VCaP (cell line): ENCODE data around the gene GNB1L.

Source experiments
- H3K27ac ChIP-seq: fragments of 450-650 bp; 2 replicates; pipeline ENCODE4 v1.5.1; 2017
- TF ChIP-seq, protein P1 (sequence below): fragments of 450-650 bp; conservative IDR thresholded peaks from 2 replicates; pipeline ENCODE4 v1.5.1; 2017; ENCODE audit warnings: mild to moderate bottlenecking, moderate library complexity

The GNB1L gene

GRCh38 chr22:19843107-19843856, 11.4 kb downstream of the GNB1L start:
- peak overlapping the region; percentile 99 for H3K27ac ChIP-seq
- TF ChIP-seq, protein P1, sequence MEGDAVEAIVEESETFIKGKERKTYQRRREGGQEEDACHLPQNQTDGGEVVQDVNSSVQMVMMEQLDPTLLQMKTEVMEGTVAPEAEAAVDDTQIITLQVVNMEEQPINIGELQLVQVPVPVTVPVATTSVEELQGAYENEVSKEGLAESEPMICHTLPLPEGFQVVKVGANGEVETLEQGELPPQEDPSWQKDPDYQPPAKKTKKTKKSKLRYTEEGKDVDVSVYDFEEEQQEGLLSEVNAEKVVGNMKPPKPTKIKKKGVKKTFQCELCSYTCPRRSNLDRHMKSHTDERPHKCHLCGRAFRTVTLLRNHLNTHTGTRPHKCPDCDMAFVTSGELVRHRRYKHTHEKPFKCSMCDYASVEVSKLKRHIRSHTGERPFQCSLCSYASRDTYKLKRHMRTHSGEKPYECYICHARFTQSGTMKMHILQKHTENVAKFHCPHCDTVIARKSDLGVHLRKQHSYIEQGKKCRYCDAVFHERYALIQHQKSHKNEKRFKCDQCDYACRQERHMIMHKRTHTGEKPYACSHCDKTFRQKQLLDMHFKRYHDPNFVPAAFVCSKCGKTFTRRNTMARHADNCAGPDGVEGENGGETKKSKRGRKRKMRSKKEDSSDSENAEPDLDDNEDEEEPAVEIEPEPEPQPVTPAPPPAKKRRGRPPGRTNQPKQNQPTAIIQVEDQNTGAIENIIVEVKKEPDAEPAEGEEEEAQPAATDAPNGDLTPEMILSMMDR, result no peak

DNA sequence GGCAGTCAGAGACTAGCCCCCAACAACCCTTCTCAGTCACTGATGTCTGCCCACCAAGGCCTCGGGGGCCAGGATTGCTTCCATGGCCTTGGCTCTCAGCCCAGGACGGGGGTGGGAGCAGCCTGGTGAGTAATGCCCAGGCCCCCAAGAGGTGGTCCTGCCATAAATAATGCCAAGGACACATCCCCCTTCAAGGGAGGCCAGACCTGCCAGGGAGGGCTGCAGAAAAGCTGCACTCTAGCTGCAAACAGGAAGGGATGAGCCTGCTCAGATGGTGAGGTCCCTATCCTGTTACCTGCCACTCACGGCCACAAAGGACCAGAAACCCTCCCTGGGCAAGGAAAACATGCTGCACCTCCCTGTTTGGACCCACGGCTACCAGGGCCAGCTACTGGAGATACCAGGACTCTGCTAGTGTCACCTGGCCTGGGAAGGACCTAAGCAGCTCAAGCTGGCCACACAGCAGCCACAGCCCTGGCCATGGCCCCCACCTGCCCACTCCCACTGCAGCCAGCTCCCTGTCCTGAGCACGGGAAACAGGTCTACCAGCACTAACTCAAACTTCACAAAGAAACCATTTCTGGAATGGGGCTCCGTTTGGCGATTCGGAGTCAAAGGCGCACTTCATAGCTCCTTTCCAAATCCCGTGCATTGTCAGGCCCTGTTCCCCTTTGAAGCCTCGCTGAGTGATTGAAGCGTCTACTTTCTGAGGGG, 12.1 kb downstream of the GNB1L start:
- TF ChIP-seq, protein P1, result no peak
- peak overlapping the region; percentile 99 for H3K27ac ChIP-seq

DNA sequence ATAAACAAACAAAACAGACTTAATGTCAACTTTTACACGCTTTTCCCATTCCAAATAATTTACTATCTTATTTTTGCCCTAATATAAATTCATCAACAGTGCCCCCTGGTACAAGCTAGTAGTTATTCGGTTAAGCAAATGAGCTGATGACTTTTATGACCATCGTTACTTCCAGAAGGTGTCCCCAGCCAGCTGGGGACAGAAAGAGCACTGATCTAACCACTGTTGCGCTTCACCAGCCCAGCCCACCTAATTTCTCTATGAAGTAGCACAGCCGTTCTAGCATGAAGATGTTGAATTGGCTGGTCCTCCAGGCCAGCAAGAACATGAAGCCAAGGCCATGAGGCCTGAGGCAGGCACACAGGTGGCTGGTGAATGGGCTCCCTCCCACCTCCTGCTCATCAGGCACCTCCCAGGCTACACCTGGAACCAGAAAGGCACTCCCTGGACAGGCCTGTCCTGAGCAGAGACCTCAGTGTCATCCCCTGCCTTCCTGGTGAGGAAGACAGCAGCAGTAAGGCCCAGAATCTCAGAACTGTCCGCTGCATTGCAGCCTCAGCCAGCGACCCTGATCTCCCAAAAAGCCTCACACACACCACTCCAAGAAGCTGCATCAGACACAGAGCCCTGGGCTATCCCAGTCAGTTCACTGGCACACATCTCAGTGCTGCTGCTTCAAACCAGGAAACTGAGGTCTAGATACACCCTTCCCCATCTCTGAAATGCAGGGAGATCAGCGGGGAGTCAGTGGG, 12.9 kb downstream of the GNB1L start:
- H3K27ac ChIP-seq, result peak overlapping the region; percentile 99; the same call in 1 of the 2 replicates
- TF ChIP-seq, protein P1, result no peak

DNA sequence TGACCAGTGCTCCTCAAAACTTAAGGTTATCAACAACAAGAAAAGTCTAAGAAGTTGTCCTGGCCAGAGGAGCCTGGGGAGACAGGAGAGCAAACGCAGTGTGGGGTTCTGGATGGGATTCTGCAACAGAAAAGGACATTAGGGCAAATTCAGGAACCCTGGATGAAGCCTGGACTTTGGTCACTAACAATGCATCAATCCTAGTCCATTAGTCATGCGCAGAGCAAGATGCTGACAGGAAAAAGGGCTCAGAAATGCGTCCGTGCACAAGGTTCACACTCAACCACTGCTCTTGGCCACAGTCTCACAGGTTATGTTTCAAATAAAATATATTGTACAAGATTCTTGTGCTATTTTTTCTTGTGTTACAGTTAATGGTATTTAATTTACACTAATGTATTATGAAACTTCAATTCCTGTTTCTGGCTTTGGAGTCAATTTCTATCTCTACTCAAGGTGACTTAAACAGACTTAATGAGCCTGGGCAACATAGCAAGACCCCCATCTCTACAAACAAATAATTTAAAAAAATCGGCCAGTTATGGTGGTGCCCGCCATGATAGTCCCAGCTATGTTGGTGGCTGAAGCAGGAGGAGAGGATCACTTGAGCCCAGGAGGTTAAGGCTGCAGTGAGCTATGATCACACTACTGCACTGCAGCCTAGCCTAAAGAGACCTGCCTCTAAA, 13.6 kb downstream of the GNB1L start:
- TF ChIP-seq, protein P1, result no peak
- H3K27ac ChIP-seq, result no peak overlapping the region

- H3K27ac ChIP-seq, result no peak overlapping the region
- TF ChIP-seq, protein P1, result no peak
These were observed 14.6 kb downstream of the GNB1L start for GRCh38 chr22:19840059-19840458.

DNA sequence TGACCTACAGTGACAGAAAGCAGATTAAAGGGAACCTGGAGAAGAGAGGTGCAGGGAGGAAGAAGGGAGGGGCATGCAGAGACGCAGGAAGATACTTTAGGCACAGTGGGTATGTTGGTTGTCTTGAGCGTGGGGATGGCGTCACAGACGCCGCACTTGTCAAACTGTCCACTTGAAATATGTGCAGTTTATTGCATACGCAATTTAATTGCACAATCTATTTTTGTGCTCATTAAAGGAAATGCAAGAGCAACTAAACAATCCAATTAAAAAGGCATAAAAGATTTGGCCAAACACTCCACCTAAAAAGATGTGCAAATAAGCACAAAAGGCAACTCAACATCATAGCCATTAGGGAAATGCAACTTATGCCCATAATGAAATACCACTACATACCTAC, 16.8 kb downstream of the GNB1L start:
- no peak overlapping the region for H3K27ac ChIP-seq
- TF ChIP-seq, protein P1, result no peak
